Cardiac muscle cell (in vitro differentiated cells and primary cell): ENCODE data around the gene NUSAP1. TPM values are rescaled to one million over a fixed set of nuclear protein-coding genes. Genes with fewer than 3 reads are reported as not detected.
A peak's percentile ranks its signal among the peaks of the same experiment; 100 is the strongest.
"Not testable (repeated sequence)": the region's sequence is repeated elsewhere in the genome, so short reads cannot be mapped to it uniquely, and the experiment has no call there.

Experiments used
- DNase-seq, 2 donors: peaks; one replicate each; pipeline versions ENCODE4 v3.0.0 to v3.0.0-alpha.2; 2010 to 2017; ENCODE audit warnings: low read depth in 1 of 2, low spot score in 1 of 2
- H3K27ac ChIP-seq: fragments of 200-600 bp; sonication (generic); 2 replicates; pipeline ENCODE4 v1.5.1; 2016
- H3K27me3 ChIP-seq: fragments of 200-600 bp; sonication (generic); 2 replicates; pipeline ENCODE4 v1.6.0; 2016; ENCODE audit warnings: control low read depth
- H3K36me3 ChIP-seq: fragments of 200-600 bp; sonication (generic); 2 replicates; pipeline ENCODE4 v1.5.1; 2016; ENCODE audit warnings: control low read depth
- H3K4me1 ChIP-seq: fragments of 200-600 bp; sonication (generic); 2 replicates; pipeline ENCODE4 v1.8.1; 2017; ENCODE audit warnings: low read depth, mild to moderate bottlenecking, mixed run types
- H3K4me3 ChIP-seq: fragments of 200-600 bp; sonication (generic); 2 replicates; pipeline ENCODE4 v1.5.1; 2016; ENCODE audit warnings: mild to moderate bottlenecking
- H3K9me3 ChIP-seq: fragments of 200-600 bp; sonication (generic); 2 replicates; pipeline ENCODE4 v1.5.1; 2017; ENCODE audit warnings: low read depth, mild to moderate bottlenecking, control low read depth
- polyA plus RNA-seq: library from polyadenylated mRNA; unstranded; fragments of >200 nt; fragmentation: Nextera tagmentation; extraction: Ambion mirVana; gene quantifications from 2 replicates; pipeline ENCODE4 v1.2.1, GENCODE V29; 2016
- total RNA-seq: library from RNA; depleted of rRNA; stranded (reverse); fragments of >200 nt; gene quantifications from 2 replicates; pipeline ENCODE4 v1.2.3, GENCODE V29; 2016
- TF ChIP-seq, protein P1 (sequence below): IDR thresholded peaks from 2 replicates; pipeline ENCODE4 v1.5.1; 2012; ENCODE audit warnings: low read depth, mild to moderate bottlenecking, low read length

The NUSAP1 gene
- total and polyA plus RNA-seq, 2 experiments from 2014 or later, result 28.5 to 198 TPM

DNA sequence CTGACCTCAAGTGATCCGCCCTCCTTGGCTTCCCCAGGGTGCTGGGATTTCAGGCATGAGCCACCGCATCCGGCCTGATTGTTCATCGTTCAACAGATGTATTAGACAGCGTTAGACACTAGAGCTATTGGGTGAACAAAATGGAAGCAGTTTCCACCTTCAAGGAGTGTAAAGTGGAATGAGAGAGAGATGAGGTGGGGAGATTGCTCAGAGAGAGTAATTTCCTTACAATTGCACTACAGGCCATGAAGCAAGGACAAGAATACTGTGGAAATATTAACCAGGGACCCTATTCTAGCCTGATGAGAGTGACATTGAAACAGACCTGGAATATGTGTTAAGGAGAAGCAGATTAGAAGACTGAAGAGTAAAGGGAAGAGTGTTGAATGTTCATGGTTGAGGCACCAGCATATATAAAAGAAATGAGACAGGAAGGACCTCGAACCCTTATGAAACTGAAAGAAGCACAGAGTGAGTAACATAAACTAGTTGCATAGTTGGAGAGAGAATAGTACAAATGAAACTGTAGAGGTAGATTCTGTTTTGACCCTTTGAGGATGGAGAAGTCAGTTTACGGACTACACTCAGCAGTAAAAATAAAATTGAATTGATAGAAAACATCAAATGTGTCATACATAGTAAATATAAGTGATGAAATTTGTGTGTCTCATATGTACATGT lies 91.4 kb downstream of the NUSAP1 start:
- TF ChIP-seq, protein P1, sequence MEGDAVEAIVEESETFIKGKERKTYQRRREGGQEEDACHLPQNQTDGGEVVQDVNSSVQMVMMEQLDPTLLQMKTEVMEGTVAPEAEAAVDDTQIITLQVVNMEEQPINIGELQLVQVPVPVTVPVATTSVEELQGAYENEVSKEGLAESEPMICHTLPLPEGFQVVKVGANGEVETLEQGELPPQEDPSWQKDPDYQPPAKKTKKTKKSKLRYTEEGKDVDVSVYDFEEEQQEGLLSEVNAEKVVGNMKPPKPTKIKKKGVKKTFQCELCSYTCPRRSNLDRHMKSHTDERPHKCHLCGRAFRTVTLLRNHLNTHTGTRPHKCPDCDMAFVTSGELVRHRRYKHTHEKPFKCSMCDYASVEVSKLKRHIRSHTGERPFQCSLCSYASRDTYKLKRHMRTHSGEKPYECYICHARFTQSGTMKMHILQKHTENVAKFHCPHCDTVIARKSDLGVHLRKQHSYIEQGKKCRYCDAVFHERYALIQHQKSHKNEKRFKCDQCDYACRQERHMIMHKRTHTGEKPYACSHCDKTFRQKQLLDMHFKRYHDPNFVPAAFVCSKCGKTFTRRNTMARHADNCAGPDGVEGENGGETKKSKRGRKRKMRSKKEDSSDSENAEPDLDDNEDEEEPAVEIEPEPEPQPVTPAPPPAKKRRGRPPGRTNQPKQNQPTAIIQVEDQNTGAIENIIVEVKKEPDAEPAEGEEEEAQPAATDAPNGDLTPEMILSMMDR, result no peak

DNA sequence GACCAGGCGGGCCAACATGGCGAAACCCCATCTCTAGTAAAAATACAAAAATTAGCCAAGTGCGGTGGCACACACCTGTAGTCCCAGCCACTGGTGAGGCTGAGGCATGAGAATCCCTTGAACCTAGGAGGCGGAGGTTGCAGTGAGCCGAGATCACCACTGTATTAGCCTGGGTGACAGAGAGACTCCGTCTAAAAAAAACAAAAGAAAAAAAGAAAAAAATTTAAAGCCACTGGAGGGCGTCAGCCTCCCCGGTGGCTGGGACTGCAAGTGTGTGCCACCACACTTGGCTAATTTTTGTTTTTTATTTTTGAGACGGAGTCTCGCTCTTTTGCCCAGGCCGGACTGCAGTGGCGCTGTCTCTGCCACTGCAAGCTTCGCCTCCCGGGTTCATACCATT lies 92.1 kb downstream of the NUSAP1 start:
- no peak for DNase-seq
- Histone ChIP-seq H3K9me3 (no peaks in the 10 kb centered on the region), H3K36me3 (no peaks in the 10 kb centered on the region), H3K4me3 (no peak overlapping the region), H3K4me1 (no peaks in the 10 kb centered on the region), H3K27me3 (no peaks in the 10 kb centered on the region), H3K27ac (no peak overlapping the region)
- TF ChIP-seq, protein P1, result no peak

More for the DNA sequence above, 91.4 kb downstream of the NUSAP1 start:
- Histone ChIP-seq H3K4me3 (no peak overlapping the region), H3K27ac (no peak overlapping the region), H3K27me3 (no peaks in the 10 kb centered on the region), H3K36me3 (no peaks in the 10 kb centered on the region), H3K9me3 (no peaks in the 10 kb centered on the region), H3K4me1 (no peaks in the 10 kb centered on the region)
- no peak for DNase-seq

- not testable (repeated sequence) for H3K36me3 ChIP-seq, H3K4me1 ChIP-seq, H3K27me3 ChIP-seq, H3K9me3 ChIP-seq, H3K27ac ChIP-seq, H3K4me3 ChIP-seq, DNase-seq
These were observed 93.2 kb downstream of the NUSAP1 start for GRCh38 chr15:41425907-41426306.

DNA sequence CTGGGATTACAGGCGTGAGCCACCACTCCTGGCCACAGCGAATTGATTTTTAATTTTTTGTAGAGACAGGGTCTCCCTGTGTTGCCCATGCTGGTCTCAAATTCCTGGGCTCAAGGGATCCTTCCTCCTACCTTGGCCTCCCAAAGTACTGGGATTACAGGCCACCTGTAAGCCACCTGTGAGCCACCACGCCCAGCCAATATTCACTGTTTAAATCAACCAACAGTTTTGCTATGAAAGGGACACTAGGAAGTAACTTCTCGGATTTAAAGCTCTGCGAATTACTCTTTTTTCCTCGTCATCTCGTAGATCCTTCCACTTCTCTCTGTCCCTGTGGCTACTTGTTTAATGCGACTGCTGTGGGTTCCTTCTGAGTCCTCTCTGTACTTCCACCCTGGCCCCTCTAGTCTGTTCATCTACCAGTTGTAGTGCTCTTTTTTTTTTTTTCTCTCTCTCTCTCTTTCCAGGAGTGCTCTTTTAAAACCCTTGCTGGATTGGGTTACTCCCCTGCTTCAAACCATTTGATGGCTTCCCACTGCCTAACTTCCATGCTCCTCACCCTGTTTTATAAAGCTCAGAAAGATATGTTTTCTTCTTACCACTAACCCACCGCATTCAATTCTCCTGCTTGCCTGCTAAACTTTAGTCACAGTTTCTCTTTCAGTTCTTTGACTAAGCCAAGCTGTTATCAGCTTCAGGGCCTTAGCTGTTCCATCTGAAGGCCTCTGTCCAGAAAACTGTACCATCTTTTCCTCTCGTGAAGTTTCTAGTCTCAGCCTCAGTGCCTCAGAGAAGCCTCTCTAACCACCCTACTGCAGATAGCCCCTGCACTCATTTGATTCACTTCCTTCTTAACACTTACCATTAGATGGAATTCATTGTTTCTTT lies 96.6 kb downstream of the NUSAP1 start:
- H3K36me3 ChIP-seq, result no peaks in the 10 kb centered on the region
- TF ChIP-seq, protein P1, result no peak
- no peaks in the 10 kb centered on the region for H3K4me1 ChIP-seq
- H3K9me3 ChIP-seq, result no peaks in the 10 kb centered on the region
- H3K4me3 ChIP-seq, result no peak overlapping the region
- H3K27me3 ChIP-seq, result no peaks in the 10 kb centered on the region
- H3K27ac ChIP-seq, result no peak overlapping the region
- peak in 1 of 2 donors; percentile 29 for DNase-seq

Other genes with a start within 250 kb of the NUSAP1 start
- gene INO80, start 216.6 kb upstream of the NUSAP1 start, total RNA-seq, result 14.0 and 18.5 TPM in 2 replicates
- gene INO80, start 216.6 kb upstream of the NUSAP1 start, polyA plus RNA-seq, result 6.0 and 6.5 TPM in 2 replicates
- not detected in 2 replicates for gene EXD1, start 102.1 kb upstream of the NUSAP1 start, total RNA-seq
- gene EXD1, start 102.1 kb upstream of the NUSAP1 start, polyA plus RNA-seq, result not detected in 2 replicates
- 233 and 310 TPM in 2 replicates for gene CHP1, start 101.6 kb upstream of the NUSAP1 start, total RNA-seq
- gene CHP1, start 101.6 kb upstream of the NUSAP1 start, polyA plus RNA-seq, result 32.9 and 37.0 TPM in 2 replicates
- gene OIP5, start 290 bp upstream of the NUSAP1 start, total RNA-seq, result 8.0 and 19.8 TPM in 2 replicates
- gene OIP5, start 290 bp upstream of the NUSAP1 start, polyA plus RNA-seq, result 8.4 and 30.2 TPM in 2 replicates
- gene NDUFAF1, start 69.6 kb downstream of the NUSAP1 start, total RNA-seq, result 27.7 and 40.0 TPM in 2 replicates
- 45.4 and 49.5 TPM in 2 replicates for gene NDUFAF1, start 69.6 kb downstream of the NUSAP1 start, polyA plus RNA-seq
- gene RTF1, start 84.2 kb downstream of the NUSAP1 start, total RNA-seq, result 31.2 and 39.7 TPM in 2 replicates
- gene RTF1, start 84.2 kb downstream of the NUSAP1 start, polyA plus RNA-seq, result 89.1 and 119 TPM in 2 replicates
- gene ITPKA, start 161.0 kb downstream of the NUSAP1 start, total RNA-seq, result 6.0 and 6.9 TPM in 2 replicates
- 1.4 and 6.4 TPM in 2 replicates for gene ITPKA, start 161.0 kb downstream of the NUSAP1 start, polyA plus RNA-seq
- 2.6 and 3.7 TPM in 2 replicates for gene LTK, start 180.9 kb downstream of the NUSAP1 start, total RNA-seq
- 3.0 and 4.4 TPM in 2 replicates for gene LTK, start 180.9 kb downstream of the NUSAP1 start, polyA plus RNA-seq
- 37.1 and 46.9 TPM in 2 replicates for gene RPAP1, start 211.4 kb downstream of the NUSAP1 start, total RNA-seq
- 37.2 and 40.7 TPM in 2 replicates for gene RPAP1, start 211.4 kb downstream of the NUSAP1 start, polyA plus RNA-seq
- gene TYRO3, start 226.3 kb downstream of the NUSAP1 start, total RNA-seq, result 13.2 and 17.2 TPM in 2 replicates
- gene TYRO3, start 226.3 kb downstream of the NUSAP1 start, polyA plus RNA-seq, result 22.7 and 26.3 TPM in 2 replicates